Right kidney (tissue), 1 donor: Measurements from ENCODE around the gene ITGB2.
"Not testable (repeated sequence)": the region's sequence is repeated elsewhere in the genome, so short reads cannot be mapped to it uniquely, and the experiment has no call there.

Source experiments
- DNase-seq: peaks from one replicate; pipeline ENCODE4 v3.0.0-alpha.2; 2016

Gene ITGB2

DNA sequence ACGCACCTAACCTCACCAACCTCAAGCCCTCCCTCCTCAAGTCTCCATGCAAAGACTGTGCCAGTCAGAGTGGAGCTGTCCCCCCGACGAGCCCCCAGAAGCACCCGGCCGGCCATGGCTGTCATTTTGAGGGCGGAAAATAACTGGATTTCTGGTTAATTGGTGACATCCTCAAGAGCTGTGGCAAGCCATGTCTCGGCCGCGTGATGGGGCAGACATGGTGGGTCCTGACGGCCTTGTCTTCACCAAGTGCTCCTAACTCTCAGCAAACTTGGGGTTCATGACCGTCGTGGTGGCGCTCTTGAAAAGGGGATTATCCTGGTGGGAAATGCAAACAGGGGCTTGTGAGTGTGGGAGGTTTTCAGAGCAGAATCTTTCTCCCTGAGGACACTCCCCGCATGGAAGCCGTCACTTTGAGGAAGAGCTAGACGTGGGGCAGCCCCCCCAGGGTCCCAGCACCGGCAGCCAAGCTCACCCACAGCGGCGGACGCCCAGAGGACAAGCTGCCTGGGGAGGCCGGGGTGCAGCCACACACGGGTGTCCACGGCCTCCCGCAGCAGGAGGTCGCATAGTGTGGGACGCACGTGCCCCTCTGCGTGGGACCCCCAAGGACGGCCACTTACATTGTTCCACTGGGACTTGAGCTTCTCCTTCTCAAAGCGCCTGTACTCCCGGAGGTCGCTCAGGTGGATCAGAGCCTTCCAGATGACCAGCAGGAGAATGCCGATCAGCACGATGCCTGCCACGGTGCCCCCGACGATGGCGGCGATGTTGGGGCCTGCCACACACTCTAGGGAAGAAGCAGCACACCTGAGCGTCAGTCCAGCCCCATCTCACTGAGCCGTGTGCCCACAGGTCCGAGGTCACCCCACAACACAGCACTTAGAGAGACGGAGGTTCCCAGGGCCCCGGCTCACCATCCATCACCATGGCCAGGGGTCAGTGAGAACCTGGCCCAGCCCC lies 34.3 kb downstream of the ITGB2 start:
- no peak for DNase-seq

DNA sequence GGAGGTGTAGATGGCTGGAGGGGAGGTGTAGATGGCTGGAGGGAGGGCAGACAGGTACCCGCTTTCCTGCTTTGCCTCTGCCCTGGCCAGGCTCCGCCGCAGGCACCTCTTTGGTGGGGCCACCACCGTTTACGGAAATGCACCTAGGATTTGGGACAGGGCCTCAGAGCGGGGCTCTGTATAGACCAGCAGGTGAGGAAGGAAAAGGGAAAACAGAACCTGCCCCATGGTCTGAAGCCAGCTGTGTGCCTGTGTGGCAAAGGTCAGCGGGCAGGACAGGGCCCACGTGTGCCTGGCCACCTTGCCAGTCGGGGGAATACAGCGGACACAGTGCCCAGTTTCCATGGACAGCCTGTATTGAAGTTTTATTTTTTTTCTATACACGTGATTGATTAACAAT lies 35.1 kb downstream of the ITGB2 start:
- no peak for DNase-seq

DNA sequence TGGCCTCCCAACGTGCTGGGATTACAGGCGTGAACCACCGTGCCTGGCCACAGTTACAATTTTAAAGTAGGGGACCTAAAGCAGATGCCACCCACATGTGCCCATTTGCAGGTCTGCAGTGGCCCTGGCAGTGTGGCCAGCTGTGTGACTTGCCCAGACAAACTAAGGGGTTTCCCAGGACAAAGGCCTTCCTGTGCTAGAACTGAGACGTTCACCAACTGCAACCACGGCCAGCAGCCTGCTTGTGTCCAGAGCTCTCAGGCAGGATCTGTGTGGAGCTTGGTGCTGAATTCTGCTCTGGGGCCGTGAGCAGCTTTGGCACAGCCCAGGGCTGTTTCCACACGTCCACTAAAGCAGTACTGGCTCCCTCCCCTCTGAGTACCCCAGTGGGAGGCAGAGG lies 36.6 kb downstream of the ITGB2 start:
- no peak for DNase-seq

DNA sequence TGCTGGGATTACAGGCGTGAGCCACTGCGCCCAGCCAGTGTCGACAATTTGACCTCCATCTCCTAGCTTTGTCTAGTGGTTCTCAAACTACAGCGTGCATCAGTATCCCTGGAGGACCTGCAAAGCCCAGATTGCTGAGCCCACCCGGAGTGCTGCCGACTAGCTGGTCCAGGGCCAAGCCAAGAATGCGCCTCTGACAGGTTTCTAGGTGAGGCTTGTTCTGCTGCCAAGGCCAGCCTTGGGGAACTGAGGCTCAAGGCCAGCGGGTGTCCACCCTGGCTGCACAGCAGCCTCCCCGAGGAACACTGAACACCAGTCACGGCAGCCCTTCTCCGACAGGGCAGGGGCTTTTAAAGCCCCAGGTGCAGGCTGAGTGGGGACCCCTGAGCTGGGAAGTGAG lies 37.4 kb downstream of the ITGB2 start:
- no peak for DNase-seq

DNA sequence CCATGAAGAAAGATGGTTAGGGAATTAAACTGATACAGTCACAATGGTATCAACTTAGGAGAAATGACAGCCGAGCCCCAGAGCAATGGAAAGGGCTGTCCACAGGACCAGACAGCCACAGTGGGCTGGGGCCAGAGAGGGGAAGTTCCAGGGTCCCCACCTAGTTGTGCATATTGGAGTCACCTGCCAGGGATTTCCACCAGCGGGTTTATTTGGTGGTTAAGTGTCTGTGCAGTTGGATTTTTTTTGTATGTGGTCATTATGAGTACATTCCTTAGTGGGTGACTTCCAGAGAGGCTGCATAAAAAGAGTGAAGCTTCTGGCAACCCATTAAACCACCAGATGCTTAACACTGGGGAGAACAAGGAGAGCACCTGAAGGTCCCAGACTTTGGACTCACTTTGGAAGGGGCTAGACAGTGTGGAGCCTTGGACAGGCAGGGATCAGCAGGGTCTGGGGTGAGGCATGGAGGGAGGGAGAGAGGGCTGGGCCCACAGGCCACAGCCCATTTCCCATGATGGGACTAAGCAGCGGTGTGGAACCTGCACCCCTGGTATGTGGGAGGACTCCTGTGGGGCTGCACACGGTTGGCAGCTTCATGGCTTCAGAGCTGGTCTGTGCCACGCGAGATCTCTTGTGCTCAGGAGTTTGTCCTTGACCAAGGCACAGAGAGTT lies 39.4 kb downstream of the ITGB2 start:
- peak; percentile 39 for DNase-seq

DNA sequence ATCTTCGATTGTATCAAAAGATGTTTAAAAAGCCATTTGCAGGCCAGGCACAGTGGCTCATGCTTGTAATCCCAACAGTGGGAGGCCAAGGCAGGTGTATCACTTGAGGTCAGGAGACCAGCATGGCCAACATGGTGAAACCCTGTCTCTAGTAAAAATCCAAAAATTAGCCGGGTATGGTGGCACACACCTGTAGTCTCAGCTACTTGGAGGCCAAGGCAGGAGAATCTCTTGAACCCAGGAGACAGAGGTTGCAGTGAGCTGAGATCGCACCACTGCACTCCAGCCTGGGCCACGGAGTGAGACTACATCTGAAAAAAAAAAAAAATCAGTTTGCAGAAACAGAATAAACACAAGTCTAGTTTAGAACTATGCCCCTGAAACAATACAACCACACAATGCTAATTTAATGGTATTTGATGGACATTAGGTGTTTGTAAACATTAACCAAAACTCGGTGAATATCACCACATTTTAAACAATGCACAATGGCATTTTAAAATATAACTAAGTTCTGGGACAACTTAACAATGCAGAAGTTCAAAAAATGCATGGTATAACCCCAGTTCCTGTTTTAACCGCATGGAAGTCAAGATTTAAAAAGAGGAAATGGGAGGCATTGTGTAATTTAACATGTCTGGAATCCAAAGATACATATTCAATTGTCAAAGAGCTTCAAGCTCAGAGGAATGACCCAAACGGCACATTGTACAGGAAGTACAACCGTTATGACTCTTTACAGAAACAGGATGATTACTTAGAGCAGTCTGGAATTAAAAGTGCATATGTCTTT lies 40.1 kb downstream of the ITGB2 start:
- DNase-seq, result no peak

DNA sequence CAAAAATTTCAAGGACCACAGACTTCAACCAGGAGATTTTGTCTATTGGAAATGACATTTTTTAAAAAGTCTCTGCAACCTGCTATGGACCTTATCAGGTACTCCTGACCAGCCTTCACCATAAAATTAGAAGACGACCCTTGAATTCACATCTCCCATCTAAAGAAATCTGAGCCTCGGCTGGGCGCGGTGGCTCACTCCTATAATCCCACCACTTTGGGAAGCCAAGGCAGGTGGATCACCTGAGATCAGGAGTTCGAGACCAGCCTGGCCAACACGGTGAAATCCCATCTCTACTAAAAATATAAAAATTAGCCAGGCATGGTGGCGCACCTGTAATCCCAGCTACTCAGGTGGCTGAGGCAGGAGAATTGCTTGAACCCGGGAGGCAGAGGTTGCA lies 41.5 kb downstream of the ITGB2 start:
- DNase-seq, result not testable (repeated sequence)

DNA sequence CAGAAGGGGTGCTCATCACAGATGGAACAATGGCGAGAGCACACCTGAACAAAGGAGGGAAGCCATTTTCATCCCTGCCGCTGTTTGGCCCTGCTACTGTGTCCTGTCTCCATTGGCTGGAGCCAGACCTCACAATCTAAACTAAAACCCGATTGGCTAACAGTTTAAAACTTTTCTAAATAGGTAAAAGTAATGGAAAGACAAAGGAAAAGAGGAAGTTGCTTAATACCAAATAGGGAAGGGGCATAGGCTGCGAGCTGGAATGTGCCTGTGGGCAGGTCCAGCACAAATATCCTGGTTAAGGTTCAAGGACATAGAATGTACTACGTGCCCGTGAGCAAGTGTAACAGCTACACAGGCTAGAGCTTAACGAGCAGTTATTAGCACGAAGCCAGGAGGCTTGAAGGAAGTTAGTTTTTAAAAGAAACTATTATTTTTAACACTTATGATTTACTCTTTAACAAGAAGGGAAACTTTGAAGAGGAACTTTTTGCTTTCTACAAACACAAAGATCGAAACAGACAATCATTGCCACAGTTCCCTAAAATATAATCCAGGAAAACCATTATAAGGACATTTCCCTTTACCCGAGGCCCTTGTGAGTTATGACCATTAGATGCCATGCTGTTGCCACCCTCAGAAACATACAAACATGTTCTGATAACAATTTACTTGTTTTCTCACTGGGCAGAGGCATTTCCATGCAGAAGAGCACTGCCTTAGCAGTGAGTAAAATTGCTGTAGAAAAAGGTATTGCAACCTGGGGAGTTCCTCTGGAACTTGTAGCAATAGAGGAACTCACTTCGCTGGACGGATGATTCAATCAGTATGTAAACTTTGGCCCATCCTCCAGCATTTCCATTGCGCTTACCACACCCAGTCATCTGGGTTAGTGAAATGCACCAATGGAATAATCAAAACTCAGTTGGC lies 42.4 kb downstream of the ITGB2 start:
- DNase-seq, result no peak

DNA sequence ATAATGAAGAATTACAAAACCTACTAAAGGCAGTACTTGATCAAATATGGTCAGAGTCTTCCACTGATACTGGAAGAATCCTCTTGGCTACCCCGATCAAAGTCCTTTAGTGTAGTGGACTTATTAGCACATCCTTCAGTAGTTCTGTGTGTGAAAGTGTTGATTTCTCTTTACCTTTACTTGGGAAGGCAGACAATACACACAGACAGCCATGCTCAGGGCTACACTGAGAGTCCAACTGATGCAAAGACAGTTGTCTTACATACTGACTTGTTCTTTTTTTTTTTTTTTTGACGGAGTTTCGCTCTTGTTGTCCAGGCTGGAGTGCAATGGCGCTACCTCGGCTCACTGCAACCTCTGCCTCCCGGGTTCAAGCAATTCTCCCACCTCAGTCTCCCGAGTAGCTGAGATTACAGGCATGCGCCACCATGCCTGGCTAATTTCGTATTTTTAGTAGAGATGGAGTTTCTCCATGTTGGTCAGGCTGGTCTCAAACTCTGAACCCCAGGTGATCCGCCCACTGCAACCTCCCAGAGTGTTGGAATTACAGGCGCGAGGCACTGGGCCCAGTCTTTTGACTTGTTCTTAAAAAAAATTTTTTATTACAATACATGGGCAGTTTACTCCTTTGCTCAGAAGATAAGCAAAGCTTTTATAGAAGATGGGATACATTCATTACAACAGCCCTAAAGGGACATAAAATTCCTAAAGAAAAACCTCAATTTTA lies 43.7 kb downstream of the ITGB2 start:
- DNase-seq, result no peak

DNA sequence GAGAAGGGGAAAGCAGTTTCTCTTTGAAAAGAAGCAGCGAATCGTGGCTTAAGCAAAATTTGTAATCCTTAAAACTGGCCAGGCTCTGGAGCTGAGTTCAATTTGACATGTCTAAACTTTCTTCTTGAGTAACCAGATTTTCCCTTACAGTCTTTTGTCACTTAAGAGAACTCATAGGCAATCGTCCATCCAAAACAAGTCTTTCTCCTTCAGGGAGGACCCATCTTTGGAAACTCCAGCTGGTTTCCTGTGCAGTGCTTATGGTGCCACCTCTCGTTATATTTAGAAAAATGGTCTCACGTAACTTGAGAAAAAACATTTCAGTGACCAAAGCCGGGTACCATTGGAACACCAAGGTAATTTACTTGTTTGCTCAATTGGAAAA lies 45.4 kb downstream of the ITGB2 start:
- peak; percentile 36 for DNase-seq

DNA sequence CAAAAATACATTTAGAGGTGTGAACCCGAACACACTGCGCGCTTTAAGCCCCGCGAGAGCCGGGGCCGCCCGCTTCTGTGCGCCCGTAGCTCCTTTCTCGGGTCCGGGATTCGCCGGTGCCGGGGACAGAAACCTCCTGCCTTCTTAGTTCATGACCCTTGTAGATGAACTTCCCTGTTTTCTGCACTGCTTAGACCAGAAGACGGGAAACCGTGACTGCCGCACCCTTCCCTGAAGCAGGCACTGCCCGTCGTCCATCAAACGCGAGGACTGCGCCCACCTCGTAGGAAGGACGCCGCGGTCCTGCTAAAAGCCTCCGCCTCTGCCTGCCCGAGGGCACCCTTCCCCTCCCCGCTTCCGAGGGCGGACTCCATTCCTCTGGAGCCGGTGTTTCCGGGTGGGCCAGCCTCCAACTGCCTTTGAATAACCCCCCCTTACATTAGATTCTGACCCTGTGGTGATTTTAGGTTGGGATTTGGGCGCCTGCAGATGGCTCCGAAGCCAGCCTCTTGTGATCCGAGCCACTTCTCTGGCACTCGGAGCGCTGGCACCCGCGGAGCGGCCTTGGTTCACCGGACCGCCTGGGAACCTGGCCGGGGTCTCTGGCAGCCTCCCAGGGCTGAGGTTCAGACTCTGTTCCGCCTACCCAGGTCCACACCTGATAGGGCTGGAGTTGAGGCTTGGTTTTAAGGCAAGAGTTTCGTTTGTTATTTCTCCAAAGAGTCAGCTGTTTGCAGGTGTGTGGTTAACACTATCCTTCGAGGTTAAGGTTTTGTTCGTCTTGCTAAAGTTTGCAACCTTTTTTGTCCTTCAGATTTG lies 46.0 kb downstream of the ITGB2 start:
- DNase-seq, result no peak

DNA sequence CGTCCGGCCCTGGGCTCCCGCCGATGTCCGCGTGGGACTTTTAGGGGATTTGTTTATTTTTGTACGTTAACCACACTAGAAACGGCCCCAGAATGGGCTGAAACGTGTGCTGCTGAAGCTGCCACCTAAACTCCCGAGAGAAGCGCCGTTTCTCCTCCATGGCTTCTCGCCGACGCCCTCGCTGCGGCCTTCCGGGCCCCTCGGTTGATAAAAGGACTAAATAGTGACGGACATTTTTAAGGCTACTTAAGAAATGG lies 46.5 kb downstream of the ITGB2 start:
- DNase-seq, result peak; percentile 84

DNA sequence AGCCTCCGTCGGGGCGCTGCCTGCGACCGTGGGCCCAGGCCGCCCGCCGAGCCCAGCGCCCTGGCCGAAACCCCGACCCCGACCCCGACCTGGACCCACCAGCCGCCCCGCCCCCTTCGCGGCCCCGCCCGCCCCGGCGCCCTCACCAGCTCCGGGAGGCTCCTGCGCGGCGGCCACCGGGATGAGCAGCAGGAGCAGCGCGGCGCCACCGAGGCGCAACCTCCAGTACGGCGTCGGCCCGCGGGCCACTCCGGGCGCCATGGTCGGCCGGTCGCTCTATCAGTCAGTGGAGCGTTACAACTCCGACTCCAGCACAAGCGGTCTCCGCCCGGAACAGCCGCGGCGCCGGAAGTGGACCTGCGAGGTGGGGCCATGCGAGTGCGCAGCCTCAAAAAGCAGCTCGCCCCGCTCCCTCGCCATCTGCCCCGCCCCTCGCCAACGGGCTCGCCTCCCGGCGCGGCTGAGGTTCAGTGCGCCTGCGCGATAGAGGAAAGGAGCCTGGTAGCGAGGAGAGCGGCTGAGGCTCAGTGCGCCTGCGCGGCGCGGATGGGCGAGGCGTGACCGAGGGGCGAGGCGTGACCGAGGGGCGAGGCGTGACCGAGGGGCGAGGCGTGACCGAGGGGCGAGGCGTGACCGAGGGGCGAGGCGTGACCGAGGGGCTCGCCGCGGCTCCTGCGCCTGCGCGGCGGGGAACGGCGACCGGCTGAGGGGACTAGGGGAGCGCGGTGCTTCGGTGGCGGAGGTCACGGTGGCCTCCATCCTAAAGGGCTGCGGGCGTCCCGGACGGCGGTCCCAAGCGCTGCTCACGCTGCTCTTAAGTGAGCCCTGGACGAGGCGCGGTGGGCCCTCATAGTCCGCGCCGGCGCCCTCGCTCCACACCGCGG lies 47.1 kb downstream of the ITGB2 start, which contains the start of gene PTTG1IP:
TSS of gene PTTG1IP (minus strand) at position 335 of the 884 bp plus-strand sequence. CDS start at position 261, 74 bp downstream.
- peak; percentile 93 for DNase-seq

DNA sequence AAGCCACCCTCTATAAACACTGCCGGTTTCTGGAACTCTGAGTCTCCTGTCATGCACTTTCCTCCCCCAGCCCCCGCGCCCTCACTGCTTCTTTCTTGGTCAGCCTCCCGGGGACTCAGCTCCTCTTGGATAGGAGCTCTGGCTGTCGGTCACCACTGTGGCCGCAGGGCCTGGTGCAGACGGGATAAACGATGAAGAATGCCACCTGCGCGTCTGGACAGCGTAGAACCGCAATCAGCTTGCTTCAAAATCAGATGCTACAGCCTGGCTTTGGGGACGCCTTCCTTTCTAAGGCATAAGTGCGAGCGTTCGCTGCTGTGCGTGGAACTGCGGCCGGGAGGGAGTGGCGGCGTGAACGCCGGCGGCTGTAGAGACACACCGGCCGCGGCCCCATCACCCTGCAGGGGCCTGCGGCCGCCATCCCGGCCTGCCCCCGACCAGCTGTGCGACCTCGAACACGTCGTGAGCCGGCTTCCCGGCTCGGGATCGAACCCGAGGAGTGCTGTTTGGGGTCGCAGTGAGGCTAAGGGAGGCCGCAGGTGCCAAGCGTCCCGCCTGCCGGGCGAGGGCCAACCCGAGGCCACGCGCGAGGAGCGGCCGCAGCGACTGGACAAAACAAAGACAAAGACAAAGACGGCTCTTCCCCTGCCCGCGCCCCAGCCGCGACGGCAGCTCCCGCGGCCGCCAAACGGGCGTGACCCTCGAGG lies 47.9 kb downstream of the ITGB2 start:
- peak; percentile 82 for DNase-seq

DNA sequence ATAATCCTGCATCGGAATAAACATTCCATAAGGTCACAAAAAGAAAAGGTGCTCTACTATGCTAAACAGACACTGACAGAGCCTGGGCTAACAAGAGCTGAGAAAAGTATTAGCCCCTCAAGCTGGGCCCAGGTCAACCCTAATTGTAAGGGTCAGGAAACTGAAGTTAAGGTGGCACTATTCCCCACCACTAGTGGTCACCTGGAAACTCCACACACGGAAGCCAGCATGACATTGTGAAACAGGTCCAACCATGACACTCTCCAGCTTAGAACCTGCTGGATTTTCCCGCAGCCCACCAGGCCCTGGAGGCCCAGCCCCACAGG lies 48.4 kb downstream of the ITGB2 start:
- no peak for DNase-seq

DNA sequence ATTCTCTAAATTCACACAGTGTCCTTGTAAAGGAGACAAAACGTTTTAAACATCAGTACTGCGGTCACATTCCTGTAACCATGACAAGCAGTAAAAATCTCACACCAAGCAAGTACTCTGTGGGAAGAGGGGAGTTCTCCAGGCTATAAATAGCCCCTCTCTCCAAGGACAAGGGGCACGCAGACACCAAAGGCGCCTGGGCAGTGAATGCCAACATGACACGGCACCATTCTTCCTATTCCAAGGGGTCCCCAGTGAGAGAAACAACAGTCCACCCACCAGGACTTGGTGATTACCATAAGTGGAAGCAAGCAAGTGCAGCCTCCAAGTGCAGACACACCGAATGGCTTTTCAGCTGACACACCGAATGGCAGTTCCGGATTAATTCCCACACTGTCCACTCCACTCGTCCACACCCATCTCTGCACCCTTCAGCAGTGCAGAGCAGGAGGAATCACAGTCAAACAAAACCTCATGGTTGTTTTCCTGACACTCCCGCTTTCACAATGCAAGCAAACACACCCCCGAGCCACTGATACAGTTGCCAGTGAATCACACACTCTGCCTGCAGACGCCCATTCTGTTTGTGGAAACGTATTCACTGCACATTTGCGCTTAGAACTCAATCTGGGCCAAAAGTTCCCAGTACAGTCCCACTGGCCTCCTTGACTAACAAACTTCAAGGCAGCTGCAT lies 49.0 kb downstream of the ITGB2 start:
- no peak for DNase-seq

DNA sequence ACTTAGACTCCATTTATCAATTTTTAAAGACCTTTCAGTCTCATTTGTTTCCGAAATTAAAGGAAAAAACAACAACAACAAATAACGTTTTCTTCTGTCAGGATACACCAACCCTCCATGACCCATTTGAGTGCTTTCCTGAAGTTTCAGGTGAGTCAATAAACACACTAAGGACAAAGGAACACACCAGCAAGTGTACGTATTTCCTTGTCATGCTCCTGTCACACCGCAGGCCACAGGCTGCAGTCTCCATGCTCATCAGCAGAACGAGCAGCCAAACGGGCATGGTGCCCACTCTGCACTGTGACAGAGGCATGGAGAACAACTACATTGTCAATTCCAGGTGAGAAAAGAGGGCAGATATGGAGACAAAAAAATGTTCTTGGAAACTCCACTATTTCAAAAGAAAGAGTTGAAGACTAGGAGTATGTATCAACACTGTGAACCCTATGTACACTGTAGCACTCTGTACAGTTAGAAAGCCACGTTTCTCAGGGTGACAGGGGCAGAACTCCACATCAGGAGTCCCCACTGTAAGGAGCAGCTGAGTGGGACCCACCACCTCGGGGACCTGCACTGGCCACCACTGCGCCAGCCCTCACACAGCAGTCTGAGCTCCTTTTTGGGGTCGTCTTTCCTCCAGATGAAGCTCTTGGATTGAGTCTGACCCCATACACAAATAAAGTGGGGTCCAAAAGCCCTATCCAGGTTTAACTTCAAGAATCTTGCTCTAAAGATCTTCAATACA lies 49.8 kb downstream of the ITGB2 start:
- DNase-seq, result no peak
